Measurements from ENCODE around the gene STPG3.
A peak's percentile ranks its signal among the peaks of the same experiment; 100 is the strongest.

Gene STPG3

GRCh38 chr9:137265496-137266161 lies 14.5 kb downstream of the STPG3 start:
- no peak for DNase-seq (ENCODE audit: low read depth)
- no peak overlapping the region for H3K4me3 ChIP-seq (ENCODE audit: low read depth, low read length)
- TF ChIP-seq CTCF (IDR thresholded peaks at IDR 0.05; ENCODE audit: insufficient read depth, low read depth, low read length, missing control alignments), result no peak

GRCh38 chr9:137266162-137266527 lies 15.1 kb downstream of the STPG3 start:
- no peak for TF ChIP-seq CTCF (IDR thresholded peaks at IDR 0.05; ENCODE audit: insufficient read depth, low read depth, low read length, missing control alignments)
- H3K4me3 ChIP-seq (ENCODE audit: low read depth, low read length), result no peak overlapping the region
- no peak for DNase-seq (ENCODE audit: low read depth)

GRCh38 chr9:137266585-137267453 lies 15.7 kb downstream of the STPG3 start:
- DNase-seq (ENCODE audit: low read depth), result no peak
- no peak overlapping the region for H3K4me3 ChIP-seq (ENCODE audit: low read depth, low read length)
- no peak for TF ChIP-seq CTCF (IDR thresholded peaks at IDR 0.05; ENCODE audit: insufficient read depth, low read depth, low read length, missing control alignments)

- no peak overlapping the region for H3K4me3 ChIP-seq (ENCODE audit: low read depth, low read length)
- peak; percentile 77 for DNase-seq (ENCODE audit: low read depth)
- TF ChIP-seq CTCF (IDR thresholded peaks at IDR 0.05; ENCODE audit: insufficient read depth, low read depth, low read length, missing control alignments), result no peak
Measured at GRCh38 chr9:137267933-137268355, 16.9 kb downstream of the STPG3 start.

- TF ChIP-seq CTCF (IDR thresholded peaks at IDR 0.05; ENCODE audit: insufficient read depth, low read depth, low read length, missing control alignments), result no peak
- DNase-seq (ENCODE audit: low read depth), result no peak
- H3K4me3 ChIP-seq (ENCODE audit: low read depth, low read length), result peak overlapping the region; percentile 23
Measured at GRCh38 chr9:137268538-137269201, 17.6 kb downstream of the STPG3 start.

- no peak for TF ChIP-seq CTCF (IDR thresholded peaks at IDR 0.05; ENCODE audit: insufficient read depth, low read depth, low read length, missing control alignments)
- peak overlapping the region; percentile 23 for H3K4me3 ChIP-seq (ENCODE audit: low read depth, low read length)
- DNase-seq (ENCODE audit: low read depth), result peak; percentile 70
Measured at GRCh38 chr9:137269231-137269772, 18.2 kb downstream of the STPG3 start.
